WI38 (cell line): ENCODE measurements around the gene E4F1.

ENCODE experiments used
- H3K4me3 ChIP-seq: 2 replicates; pipeline ENCODE4 v1.5.1; 2011; ENCODE audit warnings: low read depth, mild to moderate bottlenecking, control low read depth, low read length
- TF ChIP-seq, protein P1 (sequence below): IDR thresholded peaks from 2 replicates; pipeline ENCODE4 v1.5.1; 2012; ENCODE audit warnings: low read depth, mild to moderate bottlenecking, control low read depth, low read length

Gene E4F1

DNA sequence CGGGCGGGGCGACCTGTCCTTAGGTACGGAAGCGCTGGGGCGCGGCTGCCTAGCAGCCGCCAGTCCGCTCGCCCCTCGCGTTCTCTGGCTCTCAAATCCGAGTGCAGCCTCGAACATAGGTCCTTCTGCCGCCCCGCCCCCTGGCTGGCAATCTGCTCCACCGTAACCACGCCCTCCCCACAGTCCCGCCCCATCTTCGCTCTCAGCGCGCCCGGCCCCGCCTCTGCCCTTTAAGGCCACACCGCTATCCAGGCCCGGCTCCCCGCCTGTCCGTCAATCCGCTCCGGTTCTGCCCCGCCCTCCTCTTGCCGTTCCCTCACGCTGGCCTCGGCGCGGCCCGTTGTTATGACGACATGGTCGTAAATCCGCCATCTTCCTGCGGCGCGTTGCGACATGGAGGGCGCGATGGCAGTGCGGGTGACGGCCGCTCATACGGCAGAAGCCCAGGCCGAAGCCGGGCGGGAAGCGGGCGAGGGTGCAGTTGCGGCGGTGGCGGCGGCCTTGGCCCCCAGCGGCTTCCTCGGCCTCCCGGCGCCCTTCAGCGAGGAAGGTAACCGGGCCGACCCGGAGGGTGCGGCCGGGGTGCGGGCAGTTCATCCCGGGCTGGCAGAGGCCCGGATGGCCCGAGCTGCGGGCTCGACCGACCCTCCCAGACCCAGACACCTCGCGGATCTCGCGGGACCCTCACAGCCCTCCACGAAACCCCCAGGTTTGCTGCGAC lies at the start of gene E4F1:
E4F1 (plus strand) TSS at position 371 of the 721 bp plus-strand sequence; CDS start at position 394, 23 bp downstream.
- TF ChIP-seq, protein P1, sequence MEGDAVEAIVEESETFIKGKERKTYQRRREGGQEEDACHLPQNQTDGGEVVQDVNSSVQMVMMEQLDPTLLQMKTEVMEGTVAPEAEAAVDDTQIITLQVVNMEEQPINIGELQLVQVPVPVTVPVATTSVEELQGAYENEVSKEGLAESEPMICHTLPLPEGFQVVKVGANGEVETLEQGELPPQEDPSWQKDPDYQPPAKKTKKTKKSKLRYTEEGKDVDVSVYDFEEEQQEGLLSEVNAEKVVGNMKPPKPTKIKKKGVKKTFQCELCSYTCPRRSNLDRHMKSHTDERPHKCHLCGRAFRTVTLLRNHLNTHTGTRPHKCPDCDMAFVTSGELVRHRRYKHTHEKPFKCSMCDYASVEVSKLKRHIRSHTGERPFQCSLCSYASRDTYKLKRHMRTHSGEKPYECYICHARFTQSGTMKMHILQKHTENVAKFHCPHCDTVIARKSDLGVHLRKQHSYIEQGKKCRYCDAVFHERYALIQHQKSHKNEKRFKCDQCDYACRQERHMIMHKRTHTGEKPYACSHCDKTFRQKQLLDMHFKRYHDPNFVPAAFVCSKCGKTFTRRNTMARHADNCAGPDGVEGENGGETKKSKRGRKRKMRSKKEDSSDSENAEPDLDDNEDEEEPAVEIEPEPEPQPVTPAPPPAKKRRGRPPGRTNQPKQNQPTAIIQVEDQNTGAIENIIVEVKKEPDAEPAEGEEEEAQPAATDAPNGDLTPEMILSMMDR: no peak
- peak within 1 kb of the TSS; percentile 91 for H3K4me3 ChIP-seq

DNA sequence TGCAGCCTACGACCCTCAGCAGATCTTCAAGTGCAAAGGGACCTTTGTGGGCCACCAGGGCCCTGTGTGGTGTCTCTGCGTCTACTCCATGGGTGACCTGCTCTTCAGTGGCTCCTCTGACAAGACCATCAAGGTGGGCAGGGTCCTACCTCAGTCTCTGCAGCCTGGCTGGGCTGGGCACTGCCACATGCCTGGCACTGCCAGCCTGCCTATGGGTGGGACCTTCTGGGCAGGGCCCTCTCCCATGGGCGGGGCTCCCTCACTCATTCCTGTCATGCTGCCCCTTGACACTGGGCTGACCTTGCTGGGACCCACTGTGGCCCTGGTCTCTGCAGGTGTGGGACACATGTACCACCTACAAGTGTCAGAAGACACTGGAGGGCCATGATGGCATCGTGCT lies 49.5 kb upstream of the E4F1 start:
- H3K4me3 ChIP-seq: no peak overlapping the region
- TF ChIP-seq, protein P1: no peak

DNA sequence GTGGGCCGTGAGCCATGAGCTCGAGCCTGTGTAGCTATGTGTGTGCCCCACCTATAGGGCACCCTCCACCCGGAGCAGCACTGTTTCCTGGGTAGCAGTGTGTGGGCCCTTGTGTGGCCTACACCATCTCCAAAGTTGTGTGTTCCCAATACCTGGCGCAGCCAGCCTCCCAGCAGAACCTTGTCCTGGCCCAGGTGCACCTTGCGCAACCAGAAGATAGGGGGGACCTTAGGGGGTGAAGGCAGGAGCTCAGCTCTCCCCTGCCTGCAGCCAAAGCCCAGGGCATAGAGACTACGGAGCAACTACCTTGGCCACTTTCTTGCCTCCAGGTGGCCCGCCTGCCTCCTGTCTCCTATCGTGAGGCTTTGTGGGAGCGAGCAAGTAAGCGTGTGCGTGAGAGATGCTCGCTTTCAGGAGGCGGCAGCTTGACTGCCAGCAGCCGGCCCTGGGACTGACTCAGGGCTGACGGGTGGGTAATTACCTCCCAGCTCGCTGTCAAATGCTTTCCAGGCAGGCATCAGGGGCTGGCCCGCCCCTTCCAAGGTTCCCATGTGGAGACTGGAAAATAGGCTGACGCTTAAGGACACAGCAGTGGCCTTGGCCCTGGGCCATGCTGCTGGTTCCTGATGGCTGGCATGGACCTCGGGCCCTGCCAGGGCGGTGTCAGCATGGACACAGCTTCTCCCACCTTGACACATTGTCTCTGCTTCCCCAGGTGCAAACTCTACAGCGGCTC lies 48.8 kb upstream of the E4F1 start:
- TF ChIP-seq, protein P1: no peak
- H3K4me3 ChIP-seq: no peak overlapping the region

- TF ChIP-seq, protein P1: no peak
- H3K4me3 ChIP-seq: no peak overlapping the region
Measured at GRCh38 chr16:2175454-2175853, 47.9 kb upstream of the E4F1 start.

GRCh38 chr16:2176047-2176446 lies 47.3 kb upstream of the E4F1 start:
- TF ChIP-seq, protein P1: no peak
- H3K4me3 ChIP-seq: no peak overlapping the region

- TF ChIP-seq, protein P1: no peak
- H3K4me3 ChIP-seq: no peak overlapping the region
Measured at GRCh38 chr16:2177101-2177500, 46.3 kb upstream of the E4F1 start.

DNA sequence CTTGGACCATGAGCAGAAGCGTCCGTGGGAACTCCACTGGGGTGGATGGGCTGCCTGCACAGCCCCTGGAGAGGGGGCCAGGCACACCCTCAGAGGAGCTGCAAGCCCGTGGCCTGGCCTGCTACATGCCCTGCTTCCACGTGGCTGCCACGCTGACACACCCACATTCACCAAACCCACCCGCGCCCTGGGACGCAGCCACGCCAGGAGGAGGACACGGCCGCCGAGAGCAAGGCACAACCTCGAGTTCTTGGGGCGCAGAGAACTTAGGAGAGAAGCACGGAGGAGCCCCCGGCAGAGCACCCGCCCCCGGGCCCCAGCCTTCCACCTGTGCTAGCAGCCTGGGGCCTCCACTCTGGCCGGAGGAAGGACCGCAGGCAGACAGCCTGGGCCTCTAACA lies 45.8 kb upstream of the E4F1 start:
- no peak overlapping the region for H3K4me3 ChIP-seq
- TF ChIP-seq, protein P1: no peak
